Measurements from ENCODE around the gene LMTK3.
"Not testable (repeated sequence)": the region's sequence is repeated elsewhere in the genome, so short reads cannot be mapped to it uniquely, and the experiment has no call there.

Gene LMTK3

DNA sequence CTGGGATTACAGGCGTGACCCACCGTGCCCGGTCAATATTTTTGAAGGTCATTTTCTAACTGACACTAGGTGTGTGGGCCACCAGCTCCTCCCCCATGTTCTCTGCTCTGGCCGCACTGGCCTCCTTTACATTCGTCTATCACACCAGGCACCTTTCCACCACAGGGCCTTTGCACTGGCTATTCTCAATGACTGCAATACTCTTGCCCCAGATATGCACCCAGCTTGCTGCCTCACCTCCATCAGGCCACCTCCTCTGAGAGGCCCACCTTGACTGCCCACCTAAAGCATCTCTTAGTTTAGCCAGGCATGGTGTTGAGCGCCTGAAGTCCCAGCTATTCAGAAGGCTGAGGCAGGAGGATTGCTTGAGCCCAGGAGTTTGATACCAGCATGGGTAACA lies 30.2 kb upstream of the LMTK3 start:
- DNase-seq (ENCODE audit: low read depth), result no peak

DNA sequence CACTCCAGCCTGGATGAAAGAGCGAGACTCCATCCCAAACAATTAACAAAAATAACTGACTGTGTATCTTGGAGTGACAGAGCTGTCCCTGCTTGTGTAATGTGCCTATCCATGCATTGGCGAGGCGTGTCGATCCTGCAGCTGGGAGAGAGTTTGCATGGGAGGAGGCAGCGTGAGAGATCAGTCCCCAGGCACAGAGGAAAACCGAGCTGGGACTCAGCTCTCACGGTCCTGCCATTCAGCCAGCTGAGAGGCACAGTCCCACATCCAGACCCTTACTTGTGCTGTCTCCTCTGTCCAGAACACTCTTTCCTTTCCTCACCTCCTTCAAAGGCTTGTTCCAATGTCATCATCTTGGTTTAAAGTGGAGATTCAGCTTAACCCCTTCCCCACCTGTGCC lies 28.5 kb upstream of the LMTK3 start:
- no peak for DNase-seq (ENCODE audit: low read depth)

DNA sequence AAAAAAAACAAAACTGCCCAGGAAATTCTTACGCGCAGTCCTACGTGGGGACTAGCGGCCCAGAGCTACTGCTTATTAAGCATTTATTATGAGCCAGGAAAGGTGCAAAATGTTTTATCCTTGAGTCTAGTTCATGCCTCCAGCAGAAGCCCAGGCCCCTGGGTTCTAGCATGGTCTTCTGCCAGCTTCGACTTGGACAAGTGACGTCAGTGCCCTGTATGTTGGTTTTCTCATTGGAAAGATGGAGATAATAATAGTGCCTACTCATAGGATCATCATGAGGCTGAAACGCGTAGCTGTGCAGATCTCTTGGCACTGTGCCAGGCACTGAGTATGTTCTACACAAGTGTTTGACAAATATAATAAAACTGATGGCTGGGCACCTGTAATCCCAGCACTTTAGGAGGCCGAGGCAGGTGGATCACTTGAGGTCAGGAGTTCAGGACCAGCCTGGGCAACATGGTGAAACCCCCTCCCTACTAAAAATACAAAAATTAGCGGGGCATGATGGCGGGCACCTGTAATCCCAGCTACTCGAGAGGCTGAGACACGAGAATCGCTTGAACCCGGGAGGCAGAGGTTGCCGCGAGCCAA lies 28.0 kb upstream of the LMTK3 start:
- peak; percentile 16 for DNase-seq (ENCODE audit: low read depth)

DNA sequence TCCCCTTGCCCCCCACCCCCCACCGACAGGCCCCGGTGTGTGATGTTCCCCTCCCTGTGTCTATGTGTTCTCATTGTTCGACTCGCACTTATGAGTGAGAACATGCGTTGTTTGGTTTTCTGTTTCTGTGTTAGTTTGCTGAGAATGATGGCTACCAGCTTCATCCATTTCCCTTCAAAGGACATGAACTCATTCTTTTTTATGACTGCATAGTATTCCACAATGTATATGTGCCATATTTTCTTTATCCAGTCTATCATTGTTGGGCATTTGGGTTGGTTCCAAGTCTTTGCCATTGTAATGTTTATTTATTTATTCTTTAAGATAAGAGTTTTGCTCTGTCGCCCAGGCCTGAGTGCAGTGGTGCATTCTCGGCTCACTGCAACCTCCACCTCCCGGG lies 26.4 kb upstream of the LMTK3 start:
- not testable (repeated sequence) for DNase-seq (ENCODE audit: low read depth)

DNA sequence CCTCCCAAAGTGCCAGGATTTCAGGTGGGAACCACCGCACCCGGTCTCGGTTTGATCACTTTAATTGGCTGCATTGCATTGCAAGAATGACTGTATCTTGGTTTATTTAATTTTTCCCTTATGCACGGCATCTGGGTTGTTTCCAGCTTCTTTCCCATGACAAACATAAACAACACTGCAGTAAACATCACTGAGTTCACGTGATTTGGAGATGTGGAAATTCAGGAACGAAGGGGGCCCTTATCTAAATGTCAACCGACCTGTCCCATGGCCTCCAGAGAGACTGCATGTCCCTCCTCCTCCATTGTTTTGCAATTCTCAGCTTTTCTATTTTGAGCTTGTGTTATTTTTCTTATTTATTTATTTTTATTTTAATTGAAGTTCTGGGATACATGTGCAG lies 25.9 kb upstream of the LMTK3 start:
- DNase-seq (ENCODE audit: low read depth), result no peak

DNA sequence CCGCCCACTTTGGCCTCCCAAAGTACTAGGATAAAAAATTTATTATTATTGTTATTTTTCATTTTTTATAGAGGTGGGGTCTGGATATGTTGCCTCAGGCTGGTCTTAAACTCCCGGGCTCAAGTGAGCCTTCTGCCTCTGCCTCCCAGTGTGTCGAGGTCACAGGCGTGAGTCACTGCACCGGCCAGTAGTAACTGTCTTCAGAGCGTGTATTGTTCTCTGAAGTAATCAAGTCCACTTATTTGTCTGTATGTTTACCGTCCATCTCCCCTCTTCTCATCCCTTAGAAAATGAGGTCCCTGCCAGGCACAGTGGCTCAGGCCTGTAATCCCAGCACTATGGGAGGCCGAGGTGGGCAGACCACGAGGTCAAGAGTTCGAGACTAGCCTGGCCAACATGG lies 22.1 kb upstream of the LMTK3 start:
- no peak for DNase-seq (ENCODE audit: low read depth)

DNA sequence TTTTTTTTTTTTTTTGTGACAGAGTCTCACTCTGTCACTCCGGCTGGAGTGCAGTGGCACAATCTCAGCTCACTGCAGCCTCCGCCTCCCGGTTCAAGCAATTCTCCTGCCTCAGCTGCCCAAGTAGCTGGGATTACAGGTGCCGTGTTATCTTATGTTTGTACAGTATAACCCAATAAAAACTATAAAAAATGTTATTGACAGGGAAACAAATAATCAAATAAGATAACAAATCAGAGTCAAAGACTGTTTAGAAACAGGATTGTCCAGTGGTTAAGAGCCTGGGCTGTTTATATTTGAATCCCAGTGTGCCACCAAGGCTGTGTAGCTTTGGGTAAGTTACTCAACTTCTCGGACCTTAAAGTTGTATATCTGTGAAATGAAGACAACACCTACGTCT lies 19.1 kb upstream of the LMTK3 start:
- DNase-seq (ENCODE audit: low read depth), result no peak

DNA sequence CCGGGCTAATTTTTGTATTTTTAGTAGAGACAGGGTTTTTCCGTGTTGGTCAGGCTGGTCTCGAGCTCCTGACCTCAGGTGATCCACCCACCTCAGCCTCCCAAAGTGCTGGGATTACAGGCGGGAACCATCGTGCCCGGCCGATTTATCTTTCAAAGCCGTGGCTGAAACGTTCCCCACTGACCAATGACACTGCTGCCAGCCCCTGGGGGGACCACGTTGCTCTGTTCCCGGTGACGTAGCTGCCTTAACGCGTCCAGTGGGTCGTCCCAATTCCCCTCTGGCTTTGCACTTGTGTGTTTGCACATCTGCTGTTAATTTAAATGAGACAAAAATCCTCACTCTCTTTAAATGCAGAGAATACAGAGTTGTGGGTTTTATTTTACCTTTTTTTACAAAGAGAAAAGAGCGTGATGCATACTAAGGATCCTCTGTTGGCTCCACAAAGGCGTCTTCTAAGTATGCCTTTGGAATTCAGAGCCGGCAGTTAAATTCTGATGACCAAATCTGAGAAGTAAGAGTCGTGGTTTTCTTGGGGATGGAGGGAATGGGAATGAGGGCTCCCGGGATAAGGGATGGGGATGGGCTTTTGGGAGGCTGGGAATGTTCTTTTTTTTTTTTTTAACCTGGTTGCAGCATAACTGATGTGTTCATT lies 18.6 kb upstream of the LMTK3 start:
- DNase-seq (ENCODE audit: low read depth), result no peak

DNA sequence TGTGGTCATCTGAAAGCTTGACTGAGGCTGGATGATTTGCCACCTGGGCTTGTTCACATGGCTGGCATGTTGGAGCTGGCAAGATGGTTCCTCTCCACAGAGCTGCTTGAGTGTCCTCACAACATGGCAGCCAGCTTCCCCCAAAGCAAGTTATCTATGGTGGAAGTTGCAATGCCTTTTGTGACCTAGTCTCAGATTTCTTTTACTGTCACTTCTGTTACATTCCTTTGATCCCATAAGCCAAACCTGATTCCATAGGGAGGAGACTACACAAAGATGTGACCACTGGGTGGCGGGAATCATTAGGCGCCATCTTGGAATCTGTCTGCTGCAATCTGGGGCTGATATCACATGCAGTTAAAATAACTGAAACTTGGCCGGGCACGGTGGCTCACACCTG lies 17.5 kb upstream of the LMTK3 start:
- no peak for DNase-seq (ENCODE audit: low read depth)

DNA sequence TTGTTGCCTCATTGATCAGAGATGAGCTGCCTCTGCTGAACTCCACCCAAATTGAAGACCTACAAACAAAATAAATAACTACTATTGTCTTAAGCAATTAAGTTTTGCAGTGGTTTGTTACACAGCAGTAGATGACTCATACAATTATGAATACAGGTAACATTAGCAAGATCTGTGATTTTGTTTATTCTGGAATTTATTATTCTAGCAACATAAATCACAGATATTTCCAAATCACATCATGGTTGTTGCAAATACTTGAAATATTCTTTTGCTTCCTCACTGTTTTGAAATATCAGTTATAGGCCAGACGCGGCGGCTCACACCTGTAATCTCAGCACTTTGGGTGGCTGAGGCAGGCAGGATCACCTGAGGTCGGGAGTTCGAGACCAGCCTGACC lies 13.1 kb upstream of the LMTK3 start:
- DNase-seq (ENCODE audit: low read depth), result no peak

DNA sequence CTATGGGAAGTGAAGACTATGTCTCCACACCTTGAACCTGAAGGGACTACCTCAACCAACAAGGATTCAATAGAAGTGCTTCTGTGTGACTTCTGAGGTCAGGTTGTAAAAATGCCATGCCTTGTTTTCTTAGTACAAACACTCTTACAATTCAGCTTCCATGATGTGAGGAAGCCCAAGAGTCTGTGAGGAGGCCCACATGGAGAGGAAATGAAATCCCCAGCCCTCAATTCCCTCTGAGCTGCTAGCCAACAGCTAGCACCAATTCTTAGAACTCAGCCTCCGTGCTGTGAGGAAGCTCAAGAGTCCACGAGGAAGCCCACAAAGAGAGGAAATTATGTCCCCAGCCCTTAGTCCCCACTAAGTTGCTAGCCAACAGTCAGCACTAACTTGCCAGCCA lies 12.6 kb upstream of the LMTK3 start:
- no peak for DNase-seq (ENCODE audit: low read depth)

DNA sequence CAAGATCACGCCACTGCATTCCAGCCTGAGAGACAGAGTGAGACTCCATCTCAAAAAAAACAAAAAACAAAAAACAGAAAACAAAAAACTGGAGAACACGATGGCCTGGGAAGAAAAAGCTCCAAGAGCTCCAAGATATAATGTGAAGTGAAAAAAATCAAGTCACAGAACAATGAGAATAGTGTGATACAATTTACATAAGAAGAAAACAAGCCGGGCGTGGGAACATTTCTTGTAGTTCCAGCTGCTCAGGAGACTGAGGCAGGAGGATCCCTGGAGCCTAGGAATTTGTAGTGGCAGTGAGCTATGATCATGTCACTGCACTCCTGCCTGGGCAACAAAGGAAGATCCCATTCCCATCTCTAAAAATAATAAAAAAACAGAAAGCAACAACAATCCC lies 8.5 kb upstream of the LMTK3 start:
- DNase-seq (ENCODE audit: low read depth), result no peak

DNA sequence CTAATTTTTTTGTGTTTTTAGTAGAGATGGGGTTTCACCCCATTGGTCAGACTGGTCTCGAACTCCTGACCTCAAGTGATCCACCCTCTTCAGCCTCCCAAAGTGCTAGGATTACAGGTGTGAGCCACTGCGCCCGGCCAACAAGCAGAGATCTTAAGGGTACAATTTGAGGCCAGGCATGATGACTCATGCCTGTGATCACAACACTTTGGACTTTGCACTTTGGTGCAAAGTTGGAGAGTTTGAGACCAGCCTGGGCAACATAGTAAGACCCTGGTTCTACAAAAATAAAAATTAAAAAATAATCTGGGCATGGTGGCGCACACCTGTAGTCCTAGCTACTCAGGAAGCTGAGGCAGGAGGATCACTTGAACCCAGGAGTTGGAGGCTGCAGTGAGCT lies 7.8 kb upstream of the LMTK3 start:
- not testable (repeated sequence) for DNase-seq (ENCODE audit: low read depth)

DNA sequence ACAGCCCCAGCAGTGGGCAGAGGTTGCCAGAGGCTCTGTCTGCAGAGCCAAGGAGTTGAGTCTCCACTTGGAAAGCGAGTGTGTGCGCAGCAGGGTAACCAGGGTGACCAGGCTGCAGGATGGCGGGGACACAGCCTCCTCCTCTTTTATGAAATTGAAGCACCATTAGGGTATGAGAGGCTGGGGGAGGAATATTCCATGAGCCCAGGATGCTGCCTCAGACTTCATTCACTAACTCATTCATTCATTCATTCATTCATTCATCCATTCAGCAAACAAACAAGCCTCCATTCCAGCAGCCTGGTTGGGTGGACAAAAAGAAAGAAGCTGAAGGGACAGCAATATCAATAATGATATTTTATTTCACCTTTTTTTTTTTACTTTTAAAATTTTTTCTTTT lies 6.6 kb upstream of the LMTK3 start:
- no peak for DNase-seq (ENCODE audit: low read depth)

DNA sequence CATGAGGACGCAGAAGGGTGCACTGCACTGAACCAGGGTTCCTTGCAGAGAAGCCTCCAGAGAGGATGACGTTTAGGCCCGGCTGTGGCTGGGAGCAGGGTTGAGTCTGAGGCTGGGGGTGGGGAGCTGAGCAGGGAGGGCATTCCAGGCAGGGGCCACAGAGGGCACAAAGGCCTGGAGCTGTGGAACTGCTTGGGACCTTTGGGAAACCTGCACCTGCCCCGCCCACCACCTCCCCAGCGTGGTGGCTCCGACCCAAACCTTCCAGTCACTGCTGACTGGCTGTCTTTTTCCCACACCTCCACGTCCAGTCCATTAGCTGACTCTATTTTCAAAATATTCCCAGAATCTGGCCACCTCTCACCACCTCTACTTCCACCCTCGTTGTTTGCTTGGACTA lies 4.9 kb upstream of the LMTK3 start:
- DNase-seq (ENCODE audit: low read depth), result no peak

DNA sequence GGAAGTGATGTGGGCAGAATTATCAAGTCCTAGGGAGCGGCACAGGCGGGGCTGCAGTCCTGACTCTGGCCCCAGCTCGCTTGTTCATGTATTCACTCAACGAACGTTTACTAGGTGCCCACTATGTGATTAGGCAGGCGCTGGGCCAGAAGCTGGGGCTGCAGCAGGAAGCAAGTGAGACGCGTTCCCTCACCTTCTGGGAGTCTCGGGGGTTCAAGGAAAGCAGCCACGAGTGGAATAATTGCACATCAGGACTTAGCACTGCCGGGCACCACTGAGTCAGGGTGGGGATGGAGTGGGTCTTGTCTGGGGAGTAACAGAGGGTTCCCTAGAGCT lies 2.5 kb upstream of the LMTK3 start:
- DNase-seq (ENCODE audit: low read depth), result no peak

DNA sequence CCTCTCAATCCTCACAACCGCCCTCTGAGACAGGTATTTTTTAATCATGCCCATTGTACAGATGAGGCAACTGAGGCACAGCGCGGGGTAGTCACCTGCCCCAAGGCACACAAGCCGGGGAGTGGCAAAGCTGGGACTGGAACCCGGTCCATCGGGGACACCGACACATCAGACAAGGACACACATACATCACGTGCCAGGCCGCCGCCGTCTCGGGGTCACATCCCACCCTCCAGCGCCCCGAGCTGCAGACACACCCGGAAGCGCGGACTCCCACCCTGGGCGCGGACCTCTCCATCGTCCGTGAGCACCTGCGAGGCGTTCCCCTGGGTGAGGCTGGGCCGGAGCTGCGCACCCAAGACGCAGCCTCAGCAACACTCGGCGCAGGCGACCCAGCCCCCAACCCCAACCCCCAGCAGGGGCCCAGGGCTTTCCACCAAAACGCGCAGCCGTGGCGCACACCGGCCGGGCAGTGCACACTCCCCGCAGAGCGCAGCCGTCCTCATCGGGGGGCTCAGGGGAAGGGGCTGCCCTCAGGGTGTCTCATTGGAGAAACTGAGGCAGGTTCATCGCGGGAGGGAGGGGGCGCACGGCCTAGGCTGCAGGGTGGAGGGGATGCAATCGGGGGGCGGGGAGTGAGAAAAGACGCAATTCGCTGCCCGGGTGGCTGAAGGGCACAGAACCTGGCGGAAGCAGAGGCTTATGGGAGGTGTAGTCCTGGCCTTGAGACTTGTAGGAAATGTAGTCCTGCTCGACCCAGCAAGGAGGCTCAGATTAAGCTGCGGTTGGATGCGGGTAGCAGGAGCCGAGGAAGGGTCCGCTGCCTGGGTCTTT lies 1.9 kb upstream of the LMTK3 start:
- peak; percentile 27 for DNase-seq (ENCODE audit: low read depth)

DNA sequence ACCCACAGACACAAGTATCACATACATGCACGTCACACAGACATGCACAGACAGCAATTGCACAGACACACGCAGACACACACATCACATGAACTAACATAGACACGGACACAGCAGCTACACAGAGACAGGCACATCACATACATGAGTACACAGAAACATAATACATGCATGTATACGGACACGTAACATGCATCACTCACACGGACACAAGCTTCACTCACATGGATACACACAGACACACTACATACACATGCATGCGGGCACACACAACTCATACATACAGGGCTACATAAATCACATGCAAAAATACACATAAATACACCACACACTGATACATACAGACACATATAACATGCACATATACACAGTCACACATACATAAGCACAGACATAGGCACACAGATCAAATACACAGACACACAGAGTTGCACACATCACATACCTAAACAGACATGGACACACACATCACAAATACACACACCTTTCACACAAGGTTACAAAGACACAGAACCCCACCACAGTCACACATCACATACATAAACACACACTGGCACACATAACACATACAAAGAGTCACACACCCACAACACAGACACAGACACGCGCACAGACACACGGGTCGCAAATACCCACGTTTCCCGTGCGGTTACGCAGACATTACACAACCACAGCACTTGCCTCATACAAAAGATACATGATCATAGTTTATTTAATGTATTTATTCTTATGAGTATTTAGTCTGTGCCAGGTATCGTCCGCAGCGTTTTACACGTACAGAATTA lies 1.1 kb upstream of the LMTK3 start:
- no peak for DNase-seq (ENCODE audit: low read depth)

DNA sequence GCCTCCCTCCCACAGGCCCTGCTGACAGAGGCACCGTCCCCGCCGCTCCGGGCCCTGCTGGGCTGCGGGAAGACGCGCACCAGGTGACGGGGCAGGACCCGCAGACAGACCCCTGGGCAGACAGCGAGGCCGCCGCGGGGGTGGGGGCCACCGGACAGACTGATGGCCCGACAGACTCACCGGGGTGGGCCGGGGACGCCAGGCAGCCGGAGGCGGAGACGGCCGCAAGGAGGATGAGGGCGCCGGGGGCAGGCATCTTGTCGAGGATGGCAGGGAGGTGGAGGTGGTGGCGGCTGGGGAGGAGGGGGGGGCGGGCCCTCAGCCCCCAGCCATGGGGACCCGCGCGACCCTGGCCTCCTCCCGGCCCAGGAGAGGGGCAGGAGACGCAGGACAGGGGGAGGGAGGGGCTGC lies 309 bp downstream of the LMTK3 start:
- DNase-seq (ENCODE audit: low read depth), result no peak

DNA sequence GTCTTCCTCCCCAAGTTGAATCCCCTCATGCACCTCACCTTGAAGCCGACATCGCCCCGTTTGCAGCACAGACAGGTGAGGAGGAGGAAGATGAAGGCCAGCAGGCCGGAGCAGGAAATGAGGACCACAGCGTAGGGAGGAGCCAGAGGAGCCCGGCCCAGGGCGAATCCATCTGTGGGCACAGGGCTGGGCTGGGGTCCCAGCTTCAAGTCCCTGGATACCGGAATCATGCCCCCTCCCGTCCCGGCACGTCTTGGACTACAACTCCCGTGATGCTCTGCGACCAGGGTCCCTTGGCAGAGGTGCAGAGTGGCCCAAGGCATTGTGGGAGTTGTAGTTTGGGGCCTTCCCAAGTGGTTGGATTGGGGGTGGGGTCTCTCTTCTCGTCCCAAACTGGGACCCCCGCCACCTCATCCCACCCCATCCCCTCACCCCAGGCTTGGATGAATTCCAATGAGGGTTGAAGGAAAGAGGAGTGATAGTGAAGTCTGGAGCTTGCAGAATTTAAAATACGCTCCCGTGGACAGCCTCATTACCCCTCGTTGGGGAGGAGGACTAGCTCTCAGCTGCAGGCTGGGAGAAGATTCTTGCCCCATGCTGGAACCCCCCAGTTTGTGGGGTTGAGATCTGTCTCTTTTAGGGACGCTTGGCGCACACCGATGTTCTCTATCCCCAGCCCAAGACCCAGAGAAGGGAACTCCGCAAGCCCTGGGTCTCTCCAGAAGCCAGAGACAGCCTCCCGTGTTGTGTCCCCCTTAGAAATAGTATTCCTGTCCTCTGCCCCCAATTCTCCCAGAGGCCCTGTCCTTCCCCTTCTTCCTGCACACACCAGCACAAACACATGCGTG lies 990 bp downstream of the LMTK3 start:
- no peak for DNase-seq (ENCODE audit: low read depth)

DNA sequence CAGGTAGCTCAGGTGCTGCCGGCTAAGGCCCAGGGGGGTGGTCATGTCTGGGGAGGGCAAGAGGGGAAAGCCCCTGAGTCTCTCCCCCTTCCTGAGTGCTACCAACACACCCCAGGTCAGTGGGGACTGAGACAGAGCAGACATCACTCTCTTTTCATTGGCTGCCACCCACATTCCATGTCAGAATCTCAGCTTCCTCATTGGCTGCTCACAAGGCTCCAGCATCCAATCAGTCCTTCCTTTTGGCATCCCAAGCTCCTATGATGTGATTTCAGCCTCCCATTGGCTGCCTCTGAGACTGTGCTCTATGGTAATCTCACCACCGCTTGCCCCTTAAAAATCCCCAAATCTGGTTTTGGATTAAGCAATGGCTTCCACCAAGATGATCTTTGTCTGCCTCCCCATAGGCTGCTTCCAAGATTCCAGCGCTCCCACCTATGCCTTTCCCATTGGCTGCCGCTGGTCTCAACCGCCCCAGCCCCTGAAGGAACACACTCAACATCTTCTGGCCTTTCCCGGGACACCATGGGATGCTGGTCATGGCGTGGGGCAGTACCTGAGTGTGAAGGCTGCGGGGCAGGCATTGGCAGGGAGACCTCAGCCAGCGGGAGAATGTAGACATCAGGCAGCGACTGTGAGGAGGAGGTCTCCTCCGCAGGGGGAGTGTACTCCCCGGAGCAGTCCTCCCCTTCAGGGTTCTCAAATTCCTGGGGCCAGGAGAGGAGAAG lies 2.0 kb downstream of the LMTK3 start:
- DNase-seq (ENCODE audit: low read depth), result no peak

Data from stromal cell of bone marrow (primary cell).